OCI-LY1 (cell line): ENCODE data around the gene TSKS.

Experiments used
- EZH2 ChIP-seq: fragments of 200-600 bp; sonication (generic), shearing (Covaris generic); IDR thresholded peaks from 2 replicates; pipeline ENCODE4 v1.8.0; 2017; ENCODE audit warnings: borderline replicate concordance, mixed run types, mild to moderate bottlenecking, antibody characterized with exemption, low read length, moderate library complexity, mixed read lengths
- TF ChIP-seq, protein P1 (sequence below): fragments of 200-600 bp; sonication (generic), shearing (Covaris generic); IDR thresholded peaks from 2 replicates; pipeline ENCODE4 v1.5.1; 2017; ENCODE audit warnings: mild to moderate bottlenecking, antibody characterized with exemption, low read length, moderate library complexity, mixed read lengths

DNA sequence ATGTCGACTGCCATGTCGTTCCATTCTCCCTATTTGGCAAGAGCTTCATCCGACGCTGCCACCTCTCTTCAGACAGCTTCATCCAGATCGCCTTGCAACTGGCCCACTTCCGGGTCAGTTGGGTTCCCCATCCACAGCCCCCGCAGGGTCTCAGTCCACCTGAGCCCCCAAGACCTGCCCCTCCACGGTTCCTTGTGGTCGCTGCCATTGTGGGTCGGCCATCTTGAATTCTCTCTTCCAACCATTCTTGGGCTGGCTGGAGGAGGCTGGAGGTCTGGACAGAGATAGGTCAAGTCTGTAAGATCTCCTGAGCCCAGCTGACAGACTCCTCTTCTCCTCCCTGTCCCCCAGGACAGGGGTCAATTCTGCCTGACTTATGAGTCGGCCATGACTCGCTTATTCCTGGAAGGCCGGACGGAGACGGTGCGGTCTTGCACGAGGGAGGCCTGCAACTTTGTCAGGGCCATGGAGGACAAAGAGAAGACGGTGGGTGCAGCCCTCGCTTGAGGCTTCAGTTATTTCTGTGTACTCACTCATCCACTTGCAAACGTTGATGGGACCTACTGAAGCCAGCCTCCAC lies 52.6 kb downstream of the TSKS start:
- TF ChIP-seq, protein P1, sequence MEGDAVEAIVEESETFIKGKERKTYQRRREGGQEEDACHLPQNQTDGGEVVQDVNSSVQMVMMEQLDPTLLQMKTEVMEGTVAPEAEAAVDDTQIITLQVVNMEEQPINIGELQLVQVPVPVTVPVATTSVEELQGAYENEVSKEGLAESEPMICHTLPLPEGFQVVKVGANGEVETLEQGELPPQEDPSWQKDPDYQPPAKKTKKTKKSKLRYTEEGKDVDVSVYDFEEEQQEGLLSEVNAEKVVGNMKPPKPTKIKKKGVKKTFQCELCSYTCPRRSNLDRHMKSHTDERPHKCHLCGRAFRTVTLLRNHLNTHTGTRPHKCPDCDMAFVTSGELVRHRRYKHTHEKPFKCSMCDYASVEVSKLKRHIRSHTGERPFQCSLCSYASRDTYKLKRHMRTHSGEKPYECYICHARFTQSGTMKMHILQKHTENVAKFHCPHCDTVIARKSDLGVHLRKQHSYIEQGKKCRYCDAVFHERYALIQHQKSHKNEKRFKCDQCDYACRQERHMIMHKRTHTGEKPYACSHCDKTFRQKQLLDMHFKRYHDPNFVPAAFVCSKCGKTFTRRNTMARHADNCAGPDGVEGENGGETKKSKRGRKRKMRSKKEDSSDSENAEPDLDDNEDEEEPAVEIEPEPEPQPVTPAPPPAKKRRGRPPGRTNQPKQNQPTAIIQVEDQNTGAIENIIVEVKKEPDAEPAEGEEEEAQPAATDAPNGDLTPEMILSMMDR, result no peak
- no peak for TF ChIP-seq EZH2
